Mononuclear cell (primary cell): ENCODE measurements around the gene HCLS1. TPM values are rescaled to one million over a fixed set of nuclear protein-coding genes. Genes with fewer than 3 reads are reported as not detected.

Experiments
- H3K27me3 ChIP-seq: 2 replicates; pipeline ENCODE4 v1.6.0; 2011; ENCODE audit warnings: low read length, control low read depth; ENCODE audit not compliant: insufficient read depth
- H3K4me1 ChIP-seq: 2 replicates; pipeline ENCODE4 v1.5.1; 2011; ENCODE audit warnings: mild to moderate bottlenecking, low read length, control low read depth; ENCODE audit not compliant: insufficient read depth
- H3K4me3 ChIP-seq: 2 replicates; pipeline ENCODE4 v1.5.1; 2011; ENCODE audit warnings: mild to moderate bottlenecking, low read length, moderate library complexity
- H3K9me3 ChIP-seq: 2 replicates; pipeline ENCODE4 v1.5.1; 2011; ENCODE audit warnings: low read depth, mild to moderate bottlenecking, control low read depth, low read length
- total RNA-seq: library from RNA; depleted of rRNA; stranded (reverse); fragments of >200 nt; gene quantifications from one replicate; pipeline ENCODE4 v1.2.3, GENCODE V29; 2012

The HCLS1 gene
- total RNA-seq, 1 donor, result 113 TPM

DNA sequence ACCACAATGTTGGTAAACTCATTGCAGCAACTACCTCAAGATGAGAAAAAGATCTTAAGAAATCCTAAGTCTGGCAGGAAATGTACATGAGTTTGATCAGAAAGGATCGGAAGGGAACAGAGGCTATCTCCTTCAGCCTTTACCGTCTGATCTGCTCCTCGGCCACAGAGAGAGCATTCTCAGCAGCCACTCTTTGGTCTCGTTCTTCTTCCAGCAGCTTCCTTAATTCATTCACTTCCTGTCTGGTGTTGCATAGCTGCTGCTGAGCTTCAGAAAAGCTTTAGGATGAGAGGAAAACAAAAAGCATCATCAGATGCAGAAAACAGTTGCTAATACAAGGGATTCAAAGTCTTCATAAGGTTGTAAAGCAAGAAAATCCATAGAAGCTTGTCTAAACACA is 6.6 kb upstream of the HCLS1 start:
- Histone ChIP-seq H3K27me3 (no peaks in the 10 kb centered on the region), H3K9me3 (no peaks in the 10 kb centered on the region), H3K4me3 (no peak overlapping the region), H3K4me1 (peaks cover 21% of the 10 kb centered on the region)

GRCh38 chr3:121665488-121665887 is 4.8 kb upstream of the HCLS1 start:
- Histone ChIP-seq H3K4me3 (no peak overlapping the region), H3K4me1 (peaks cover 29% of the 10 kb centered on the region), H3K27me3 (no peaks in the 10 kb centered on the region), H3K9me3 (no peaks in the 10 kb centered on the region)

DNA sequence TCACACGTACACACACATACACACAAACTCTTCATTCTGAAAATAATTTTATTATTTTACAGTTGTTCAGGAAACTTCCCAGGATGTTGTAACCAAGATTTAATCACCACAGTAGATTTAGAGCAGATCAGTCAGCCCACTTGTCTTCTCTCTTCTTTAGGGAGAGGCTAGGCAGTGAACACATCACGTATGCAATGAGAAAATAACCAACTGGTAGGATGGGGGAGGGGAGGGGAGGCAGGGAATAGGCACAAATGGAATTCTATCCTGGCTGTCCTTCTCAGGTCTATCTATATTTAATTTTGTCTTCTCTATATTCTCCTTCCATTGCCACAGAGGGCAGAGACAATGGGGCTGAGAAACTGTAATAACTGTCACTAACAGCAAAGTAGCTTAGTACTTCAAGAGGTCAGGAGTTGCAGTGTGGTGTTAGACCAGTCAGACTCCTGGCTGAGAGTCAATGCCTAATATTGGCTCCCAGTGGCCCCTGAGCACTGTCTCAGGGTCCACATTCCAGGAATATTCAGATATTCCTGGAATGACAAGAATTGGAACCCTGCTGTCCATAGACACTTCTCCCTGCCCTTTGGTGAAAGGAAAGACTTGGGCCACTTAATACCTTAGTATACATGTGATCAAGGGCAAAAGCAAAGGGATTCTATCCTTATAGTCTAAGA is 2.6 kb upstream of the HCLS1 start:
- H3K27me3 ChIP-seq, result no peaks in the 10 kb centered on the region
- H3K9me3 ChIP-seq, result no peaks in the 10 kb centered on the region
- H3K4me3 ChIP-seq, result no peak overlapping the region
- peaks cover 50% of the 10 kb centered on the region for H3K4me1 ChIP-seq

DNA sequence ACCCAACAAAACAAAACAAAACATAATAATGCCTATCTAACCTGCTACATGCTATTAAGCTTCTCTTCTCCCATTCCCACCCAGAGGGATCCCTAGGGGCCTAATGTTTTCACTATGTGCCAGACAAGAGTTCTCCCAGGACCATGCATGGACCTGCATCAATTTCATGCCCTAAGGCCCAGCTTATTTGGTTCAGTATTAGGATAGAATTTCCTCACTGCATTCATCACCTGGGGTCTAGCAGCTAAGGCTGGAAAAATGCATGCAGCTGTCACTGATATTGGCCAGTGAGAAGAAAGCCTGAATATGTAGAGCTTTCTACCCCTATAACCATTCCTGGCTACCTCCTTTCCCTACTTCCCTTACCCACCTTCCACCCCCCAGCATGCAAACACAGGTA is 2.0 kb upstream of the HCLS1 start:
- Histone ChIP-seq H3K4me1 (peaks cover 50% of the 10 kb centered on the region), H3K27me3 (no peaks in the 10 kb centered on the region), H3K4me3 (no peak overlapping the region), H3K9me3 (no peaks in the 10 kb centered on the region)

GRCh38 chr3:121661376-121661775 is 673 bp upstream of the HCLS1 start:
- Histone ChIP-seq H3K9me3 (no peaks in the 10 kb centered on the region), H3K27me3 (no peaks in the 10 kb centered on the region), H3K4me3 (no peak overlapping the region), H3K4me1 (peaks cover 46% of the 10 kb centered on the region)

DNA sequence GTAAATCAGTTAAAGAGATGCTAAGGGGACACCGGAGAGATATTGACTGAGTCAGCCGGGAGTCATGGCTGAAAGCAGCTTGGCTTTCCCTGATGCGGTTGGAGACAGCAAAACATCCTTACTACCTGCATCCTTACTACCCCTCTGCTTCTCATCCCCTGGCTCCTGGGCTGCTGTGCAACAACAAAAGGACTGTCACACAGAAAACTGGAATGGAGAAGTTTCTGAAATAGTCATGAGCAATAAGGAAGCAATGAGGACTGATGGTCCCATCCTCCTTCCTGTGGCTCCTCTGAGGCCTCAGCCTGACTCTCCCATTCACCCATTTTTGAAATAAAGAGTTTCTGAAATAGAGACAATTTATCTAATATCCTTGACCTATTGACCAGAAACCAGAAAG is 1.1 kb downstream of the HCLS1 start:
- Histone ChIP-seq H3K4me1 (peaks cover 50% of the 10 kb centered on the region), H3K9me3 (no peaks in the 10 kb centered on the region), H3K27me3 (no peaks in the 10 kb centered on the region), H3K4me3 (peak overlapping the region; percentile 52)

GRCh38 chr3:121658716-121659435 is 1.8 kb downstream of the HCLS1 start:
- H3K4me3 ChIP-seq, result peak overlapping the region; percentile 52

GRCh38 chr3:121654493-121655385 is 6.0 kb downstream of the HCLS1 start:
- H3K27me3 ChIP-seq, result no peaks in the 10 kb centered on the region
- no peak overlapping the region for H3K4me3 ChIP-seq
- H3K4me1 ChIP-seq, result peaks cover 53% of the 10 kb centered on the region
- no peaks in the 10 kb centered on the region for H3K9me3 ChIP-seq

More at GRCh38 chr3:121658716-121659435, 1.8 kb downstream of the HCLS1 start:
- no peaks in the 10 kb centered on the region for H3K27me3 ChIP-seq
- H3K4me1 ChIP-seq, result peaks cover 57% of the 10 kb centered on the region
- H3K9me3 ChIP-seq, result no peaks in the 10 kb centered on the region

DNA sequence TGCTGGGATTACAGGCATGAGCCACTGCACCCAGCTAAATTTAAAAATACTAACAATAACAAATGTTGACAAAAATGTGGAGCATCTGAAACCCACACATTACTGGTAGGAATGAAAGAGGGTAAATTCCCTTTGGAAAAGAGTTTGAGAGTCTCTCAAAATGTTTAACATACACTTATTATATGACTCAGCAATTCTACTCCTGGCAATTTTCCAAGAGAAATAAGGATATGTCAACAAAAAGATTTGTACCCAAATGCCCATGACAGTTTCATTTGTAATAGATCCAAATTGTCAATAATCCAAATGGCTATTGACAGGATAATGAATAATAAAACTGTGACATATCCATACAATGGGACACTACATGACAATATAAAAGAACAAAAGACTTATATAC is 9.0 kb downstream of the HCLS1 start:
- H3K9me3 ChIP-seq, result no peaks in the 10 kb centered on the region
- peaks cover 26% of the 10 kb centered on the region for H3K4me1 ChIP-seq
- H3K27me3 ChIP-seq, result no peaks in the 10 kb centered on the region
- H3K4me3 ChIP-seq, result no peak overlapping the region

GRCh38 chr3:121649645-121650044 is 11.1 kb downstream of the HCLS1 start:
- Histone ChIP-seq H3K9me3 (no peaks in the 10 kb centered on the region), H3K27me3 (no peaks in the 10 kb centered on the region), H3K4me3 (no peak overlapping the region), H3K4me1 (peaks cover 21% of the 10 kb centered on the region)

DNA sequence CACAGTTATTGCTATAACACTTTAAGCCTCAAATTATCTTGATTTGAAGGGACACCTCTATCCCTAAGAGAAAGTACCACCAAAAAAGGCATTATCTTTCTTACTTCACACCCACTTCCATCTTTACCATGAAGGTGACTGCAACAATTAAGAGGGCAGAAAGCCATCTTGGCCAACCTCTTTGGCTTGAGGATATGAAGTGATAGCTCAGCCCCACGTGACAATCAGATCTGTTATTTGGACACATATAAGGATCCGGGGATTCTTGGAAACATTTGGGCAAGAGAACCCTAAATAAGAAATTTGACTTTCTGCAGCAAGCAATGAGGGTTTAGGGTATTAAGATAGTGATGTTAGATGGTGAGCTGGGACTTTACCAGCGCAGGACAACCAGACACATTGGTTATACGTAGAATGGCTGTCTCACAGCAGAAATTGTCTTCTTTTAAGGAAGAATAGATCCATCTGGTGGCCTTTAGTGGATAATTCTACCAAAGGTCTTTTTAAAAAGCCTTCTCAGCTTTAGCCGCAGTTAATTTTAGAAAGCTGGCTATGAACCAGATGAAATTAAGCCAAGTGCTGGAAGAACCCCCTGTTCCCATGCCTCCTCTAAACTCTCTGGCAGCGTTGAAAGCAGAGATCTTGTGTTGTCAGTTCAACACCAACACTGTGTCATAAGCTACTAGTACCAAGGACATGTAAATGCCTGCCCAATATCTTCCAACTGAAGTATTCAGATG is 12.3 kb downstream of the HCLS1 start:
- Histone ChIP-seq H3K9me3 (no peaks in the 10 kb centered on the region), H3K4me1 (peaks cover 8% of the 10 kb centered on the region), H3K27me3 (no peaks in the 10 kb centered on the region)

GRCh38 chr3:121645054-121645453 is 15.6 kb downstream of the HCLS1 start:
- Histone ChIP-seq H3K4me3 (no peak overlapping the region), H3K27me3 (no peaks in the 10 kb centered on the region), H3K4me1 (no peaks in the 10 kb centered on the region), H3K9me3 (no peaks in the 10 kb centered on the region)

More for the DNA sequence above, 12.3 kb downstream of the HCLS1 start:
- no peak overlapping the region for H3K4me3 ChIP-seq

- no peak overlapping the region for H3K4me3 ChIP-seq
- no peaks in the 10 kb centered on the region for H3K4me1 ChIP-seq
- H3K9me3 ChIP-seq, result no peaks in the 10 kb centered on the region
Observed at GRCh38 chr3:121642601-121643314, 17.9 kb downstream of the HCLS1 start.

DNA sequence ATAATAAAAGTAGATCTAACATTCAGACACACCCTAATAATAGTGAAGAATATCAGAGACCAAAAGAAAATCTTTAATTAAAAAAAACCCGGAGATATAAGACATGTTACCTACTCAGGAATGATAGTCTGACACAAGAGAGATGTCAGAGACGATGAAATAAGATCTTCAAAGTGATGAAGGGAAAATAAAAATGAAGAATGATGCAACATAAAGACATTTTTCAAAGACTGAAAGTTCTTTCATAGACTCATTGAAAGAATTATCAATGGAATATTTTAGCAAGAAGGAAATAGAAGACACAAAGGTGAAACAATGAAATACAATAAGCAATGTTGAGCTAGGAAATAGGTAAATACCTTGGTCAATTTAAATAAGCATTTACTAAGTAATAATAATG is 19.6 kb downstream of the HCLS1 start:
- no peaks in the 10 kb centered on the region for H3K9me3 ChIP-seq
- no peak overlapping the region for H3K4me3 ChIP-seq
- no peaks in the 10 kb centered on the region for H3K4me1 ChIP-seq
- H3K27me3 ChIP-seq, result no peaks in the 10 kb centered on the region

More at GRCh38 chr3:121642601-121643314, 17.9 kb downstream of the HCLS1 start:
- H3K27me3 ChIP-seq, result no peaks in the 10 kb centered on the region
